Measurements from ENCODE around the gene RTP3. TPM values are rescaled to one million over a fixed set of nuclear protein-coding genes. Genes with fewer than 3 reads are reported as not detected.

Gene RTP3
- total RNA-seq, 1 experiment from 2014 or later = not detected

GRCh38 chr3:46469680-46470357 lies 28.0 kb upstream of the RTP3 start:
- no peak for DNase-seq (ENCODE audit: low read depth)

- no peak for DNase-seq (ENCODE audit: low read depth)
Measured at GRCh38 chr3:46470831-46471230, 26.9 kb upstream of the RTP3 start.

DNA sequence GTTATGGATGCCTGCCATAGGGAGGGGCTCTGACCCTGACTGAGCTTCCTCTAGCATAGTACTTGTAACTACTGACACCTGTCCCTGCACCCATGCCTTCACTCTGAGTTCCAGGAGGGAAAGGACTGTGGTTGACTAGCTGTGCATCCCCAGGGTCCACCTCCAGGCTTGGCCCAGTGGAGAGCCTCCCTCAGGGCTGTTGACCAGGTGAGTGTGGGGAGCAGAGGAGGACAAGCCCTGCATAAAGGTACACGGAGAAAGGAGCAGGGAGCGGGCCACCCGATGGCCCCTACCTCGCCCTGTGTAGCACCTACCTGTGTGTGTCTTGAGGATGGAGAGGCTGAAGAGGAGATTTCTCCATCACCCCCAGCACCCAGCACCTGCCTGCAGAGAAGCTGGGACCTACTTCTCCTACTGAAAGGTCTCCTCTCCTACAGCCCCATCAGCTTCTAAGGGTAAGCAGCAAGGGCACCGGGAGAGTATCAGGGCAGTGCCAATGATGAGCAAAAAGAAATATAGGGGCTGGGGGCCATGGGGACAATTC lies 26.3 kb upstream of the RTP3 start:
- no peak for DNase-seq (ENCODE audit: low read depth)

DNA sequence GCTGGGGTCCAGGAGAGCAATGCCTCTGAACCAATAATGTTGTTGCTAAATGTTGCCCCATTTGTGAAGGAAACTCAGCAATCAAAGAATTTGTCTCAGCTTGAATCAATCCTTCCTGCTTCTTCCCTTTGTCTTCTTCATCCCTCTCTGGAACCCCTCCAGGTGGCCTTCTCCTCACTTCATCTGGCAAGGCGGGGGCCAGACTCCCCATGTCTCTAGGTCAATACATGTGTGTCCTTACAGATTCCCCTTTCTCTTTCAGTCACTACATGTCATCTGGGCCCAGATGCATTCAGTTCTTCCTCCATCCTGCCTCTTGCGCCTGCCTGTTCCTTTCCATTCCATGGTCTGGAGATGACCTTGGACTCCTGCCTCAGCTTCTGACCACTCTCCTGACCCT lies 25.0 kb upstream of the RTP3 start:
- no peak for DNase-seq (ENCODE audit: low read depth)

GRCh38 chr3:46477145-46477544 lies 20.6 kb upstream of the RTP3 start:
- DNase-seq (ENCODE audit: low read depth) = no peak

- no peak for DNase-seq (ENCODE audit: low read depth)
Measured at GRCh38 chr3:46477756-46478155, 20.0 kb upstream of the RTP3 start.

DNA sequence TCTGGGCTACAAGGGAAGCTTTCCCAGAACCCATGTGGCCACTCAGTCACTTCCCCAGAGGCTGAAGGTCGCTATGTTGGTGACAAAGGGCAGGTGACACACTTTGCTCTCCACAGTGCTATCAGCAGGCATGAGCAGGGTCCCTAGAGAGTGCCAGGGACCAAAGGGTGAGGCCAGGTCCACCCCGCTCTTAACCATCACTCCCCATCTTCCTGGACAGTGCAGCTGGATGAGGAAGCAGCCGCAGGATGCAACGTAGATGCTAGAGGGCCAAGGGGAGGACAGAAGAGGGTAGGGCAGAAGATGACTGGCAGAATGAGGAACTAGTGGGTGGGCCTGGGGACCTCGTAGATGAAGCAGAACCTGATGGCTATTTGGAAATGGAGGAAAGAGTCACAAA lies 19.4 kb upstream of the RTP3 start:
- DNase-seq (ENCODE audit: low read depth) = no peak

DNA sequence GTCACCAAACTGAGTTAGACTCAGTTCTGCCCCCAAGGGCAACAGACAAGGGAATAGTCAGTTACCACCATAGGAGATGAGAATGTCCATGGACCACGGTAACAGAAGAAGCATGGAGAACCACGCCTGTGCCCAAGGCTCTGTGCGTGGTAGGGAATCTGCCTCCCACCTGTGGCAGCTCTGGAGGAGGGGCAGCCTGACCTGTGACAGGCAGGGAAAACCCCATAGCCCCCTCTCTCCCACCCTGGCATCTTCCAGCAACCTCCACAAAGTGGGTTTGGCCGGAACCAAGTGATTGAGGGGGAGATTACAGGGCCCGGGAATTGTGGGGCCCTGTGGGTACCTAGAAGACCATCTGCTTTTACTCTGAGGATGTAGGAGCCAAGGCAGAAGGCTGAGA lies 18.8 kb upstream of the RTP3 start:
- DNase-seq (ENCODE audit: low read depth) = no peak

GRCh38 chr3:46479696-46480095 lies 18.1 kb upstream of the RTP3 start:
- DNase-seq (ENCODE audit: low read depth) = no peak

GRCh38 chr3:46480491-46481195 lies 17.1 kb upstream of the RTP3 start:
- no peak for DNase-seq (ENCODE audit: low read depth)

- DNase-seq (ENCODE audit: low read depth) = no peak
Measured at GRCh38 chr3:46481636-46482035, 16.1 kb upstream of the RTP3 start.

- peak; percentile 67 for DNase-seq (ENCODE audit: low read depth)
Measured at GRCh38 chr3:46482632-46483350, 15.0 kb upstream of the RTP3 start.

DNA sequence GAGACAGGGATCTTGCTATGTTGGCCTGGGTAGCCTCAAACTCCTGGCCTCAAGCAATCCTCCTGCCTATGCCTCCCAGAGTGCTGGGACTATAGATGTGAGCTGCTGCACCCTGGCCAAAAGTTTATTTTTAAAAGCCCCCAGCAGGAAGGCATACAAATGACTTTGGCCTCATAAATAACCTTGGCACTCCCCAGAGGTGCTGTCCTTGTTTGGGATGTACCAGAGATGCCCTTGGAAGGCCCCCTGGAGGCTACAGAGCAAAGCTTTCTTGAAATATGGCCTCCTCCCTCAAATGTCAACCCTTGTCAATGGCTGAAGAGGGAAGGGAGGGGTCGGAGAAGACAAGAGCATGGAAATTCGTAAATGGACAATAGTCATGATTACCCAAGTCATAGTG lies 14.0 kb upstream of the RTP3 start:
- DNase-seq (ENCODE audit: low read depth) = no peak

DNA sequence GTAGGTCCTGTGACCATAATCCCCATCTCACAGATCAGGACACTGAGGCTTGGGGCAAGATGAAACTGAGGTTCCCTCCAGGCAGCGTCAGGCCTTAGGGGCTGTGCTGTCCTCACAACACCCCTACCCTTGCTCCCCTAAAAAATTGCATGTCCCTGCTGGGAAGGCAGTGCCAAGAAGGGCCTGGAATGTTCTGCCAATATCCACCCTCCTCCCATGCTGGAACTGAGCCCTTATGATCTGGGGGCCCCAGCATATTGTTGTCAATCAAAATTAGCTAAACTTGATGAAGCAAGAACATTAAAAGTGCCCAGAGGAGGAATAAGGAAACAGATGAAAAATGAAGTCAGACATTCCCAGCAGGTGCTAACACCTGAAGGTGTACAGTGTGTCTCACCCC lies 13.4 kb upstream of the RTP3 start:
- DNase-seq (ENCODE audit: low read depth) = no peak

- DNase-seq (ENCODE audit: low read depth) = no peak
Measured at GRCh38 chr3:46484911-46485778, 12.6 kb upstream of the RTP3 start.

DNA sequence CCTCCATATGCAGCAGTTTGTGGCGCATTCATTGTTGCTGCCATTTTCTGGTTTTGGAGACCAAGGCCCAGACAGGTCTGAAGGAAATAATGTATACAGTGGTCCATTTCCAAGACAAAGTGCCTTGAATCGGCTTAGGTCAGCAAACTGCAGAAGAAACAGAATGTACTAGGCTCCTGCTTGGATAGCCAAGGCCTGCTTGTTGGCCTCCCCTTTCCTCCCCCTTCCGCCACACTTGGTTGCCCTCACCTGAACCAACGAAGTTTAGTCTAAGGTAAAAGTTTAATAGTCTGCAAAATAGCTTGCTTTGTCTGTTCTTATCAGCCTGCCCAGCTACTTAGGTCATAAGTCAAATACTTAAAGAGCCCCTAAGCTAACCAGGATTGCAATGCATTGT lies 12.0 kb upstream of the RTP3 start:
- DNase-seq (ENCODE audit: low read depth) = no peak

DNA sequence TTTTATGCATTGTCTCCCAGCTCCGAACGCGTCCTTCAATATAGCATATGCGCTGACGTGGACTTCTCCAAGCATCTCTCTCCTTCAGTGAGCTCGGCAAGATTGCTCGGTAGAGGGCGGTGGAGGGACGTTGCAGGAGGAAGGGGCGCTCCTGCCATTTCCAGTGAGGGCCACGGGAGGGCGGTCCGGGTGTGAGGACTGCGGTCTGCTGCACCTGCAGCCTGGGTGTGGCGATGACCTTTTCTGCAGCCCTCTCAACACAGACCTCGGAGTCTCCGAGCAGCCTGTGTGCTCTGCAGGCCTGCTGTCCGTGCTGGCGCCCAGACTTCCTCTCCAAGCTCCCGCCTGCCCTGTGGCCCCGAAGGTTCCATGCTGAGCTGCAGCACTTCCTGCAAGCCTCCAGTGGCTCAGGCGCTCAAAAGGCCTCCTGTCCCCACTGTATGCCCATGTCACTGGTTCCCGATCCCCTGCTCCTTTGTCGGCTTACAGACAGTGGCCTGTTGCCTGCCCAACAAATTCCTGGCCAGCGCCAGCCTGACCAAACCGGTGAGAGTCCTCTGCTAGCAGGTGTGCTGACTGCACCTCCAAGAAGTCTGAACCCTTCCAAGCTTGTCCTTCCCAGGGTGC lies 8.9 kb upstream of the RTP3 start:
- DNase-seq (ENCODE audit: low read depth) = peak; percentile 88

DNA sequence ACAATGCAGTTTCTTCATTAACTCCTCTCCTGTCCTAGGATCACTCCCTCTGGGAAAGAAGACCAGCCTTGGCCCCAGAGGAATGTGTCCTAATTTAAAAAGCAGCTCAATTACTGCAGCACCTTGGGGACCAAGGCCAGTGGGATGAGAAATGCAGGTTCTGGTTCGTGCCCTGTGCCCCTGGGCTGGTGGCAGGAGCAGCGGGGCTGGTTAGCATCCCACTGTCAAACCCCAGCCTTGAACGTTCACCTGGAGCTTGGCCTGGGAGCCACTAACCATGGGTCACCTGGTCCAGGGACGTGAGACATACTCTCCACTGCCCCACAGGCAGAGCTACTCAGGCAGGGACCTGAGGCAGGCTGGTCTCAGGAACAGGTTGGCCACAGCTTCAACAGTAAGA lies 8.4 kb upstream of the RTP3 start:
- no peak for DNase-seq (ENCODE audit: low read depth)

GRCh38 chr3:46489875-46490274 lies 7.9 kb upstream of the RTP3 start:
- DNase-seq (ENCODE audit: low read depth) = no peak

- DNase-seq (ENCODE audit: low read depth) = no peak
Measured at GRCh38 chr3:46490338-46491084, 7.3 kb upstream of the RTP3 start.

Data from Daoy (cell line).